CD4-positive, alpha-beta T cell treated with Interleukin-4 for 4 hours (primary cell): ENCODE data around the gene SLC7A11.
A peak's percentile ranks its signal among the peaks of the same experiment; 100 is the strongest.

Experiments
- DNase-seq: peaks from one replicate; pipeline ENCODE4 v3.0.0-alpha.2; 2020

SLC7A11 gene

DNA sequence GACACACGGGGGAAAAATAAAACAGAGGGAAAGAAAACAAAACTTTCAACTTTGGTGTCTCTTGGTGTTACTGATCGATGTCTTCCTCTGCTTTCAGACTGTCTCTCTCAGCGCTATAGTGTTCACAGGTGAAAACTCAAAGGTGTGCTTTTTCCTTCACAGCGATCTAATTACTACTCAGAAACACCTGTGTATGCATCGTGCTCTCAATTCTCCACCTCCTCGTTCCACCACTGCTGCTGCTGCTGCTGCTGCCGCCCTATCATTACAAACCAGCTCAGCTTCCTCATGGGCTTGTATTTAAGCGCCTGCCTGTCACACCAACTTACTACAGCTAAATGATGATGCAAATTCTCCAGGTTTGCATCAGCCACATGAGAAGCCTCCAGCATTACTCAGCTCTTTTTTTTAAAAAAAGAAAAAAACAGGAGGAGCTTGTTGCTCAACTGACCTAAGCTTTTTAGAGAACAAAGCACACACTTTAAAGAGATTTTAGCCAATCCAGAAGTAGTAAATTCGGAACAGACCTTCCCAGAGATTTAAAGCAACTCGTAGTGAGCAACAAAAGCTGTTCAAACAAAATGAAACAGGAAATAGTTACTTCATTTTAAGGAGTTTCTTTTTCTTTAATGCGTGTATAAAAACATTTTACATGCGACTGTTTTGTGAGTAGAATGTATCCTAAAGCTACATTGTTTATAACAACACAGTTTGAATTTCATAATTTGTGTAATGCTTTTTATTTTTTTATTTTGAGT, at the start of gene SLC7A11:
Gene SLC7A11 (minus strand): TSS at position 274 of the 758 bp plus-strand sequence. CDS start 280 bp downstream, outside the sequence.
- DNase-seq = peak; percentile 54

DNA sequence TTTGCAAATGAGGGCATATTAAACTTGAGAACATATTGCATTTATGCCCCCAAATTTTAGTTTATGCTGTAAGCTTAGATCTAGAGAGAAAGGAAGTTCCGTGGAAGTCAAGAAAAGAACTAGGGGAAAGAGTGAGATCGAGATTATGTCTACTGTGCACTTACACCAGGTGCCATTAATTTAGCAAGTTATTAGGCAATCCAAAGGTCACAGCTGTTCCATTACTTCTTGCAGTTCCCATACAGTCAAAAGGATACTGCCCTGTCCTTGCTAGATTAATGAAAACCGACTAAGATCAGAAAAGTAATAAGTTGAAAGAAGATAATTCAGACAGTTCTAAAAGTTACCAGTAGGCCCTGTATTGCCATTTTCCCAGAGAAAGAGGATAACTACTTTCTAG, 49.3 kb upstream of the SLC7A11 start:
- no peak for DNase-seq

DNA sequence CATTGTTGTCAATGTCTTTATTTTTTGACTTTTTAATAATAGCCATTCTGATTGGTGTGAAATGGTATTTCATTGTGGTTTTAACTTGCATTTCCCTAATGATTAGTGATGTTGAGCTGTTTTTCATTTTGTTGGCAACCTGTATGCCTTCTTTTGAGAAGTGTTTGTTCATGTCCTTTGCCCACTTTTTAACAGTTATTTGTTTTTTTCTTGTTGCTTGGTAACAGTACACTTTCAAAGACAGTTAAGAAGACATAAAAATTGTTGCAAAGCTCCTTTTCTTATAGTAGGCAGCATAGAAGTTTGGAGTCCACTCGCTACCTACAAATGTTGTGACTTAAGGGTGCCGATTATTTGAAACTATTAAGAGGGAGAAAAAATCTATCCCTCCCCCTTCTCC, 48.7 kb upstream of the SLC7A11 start:
- DNase-seq = no peak

DNA sequence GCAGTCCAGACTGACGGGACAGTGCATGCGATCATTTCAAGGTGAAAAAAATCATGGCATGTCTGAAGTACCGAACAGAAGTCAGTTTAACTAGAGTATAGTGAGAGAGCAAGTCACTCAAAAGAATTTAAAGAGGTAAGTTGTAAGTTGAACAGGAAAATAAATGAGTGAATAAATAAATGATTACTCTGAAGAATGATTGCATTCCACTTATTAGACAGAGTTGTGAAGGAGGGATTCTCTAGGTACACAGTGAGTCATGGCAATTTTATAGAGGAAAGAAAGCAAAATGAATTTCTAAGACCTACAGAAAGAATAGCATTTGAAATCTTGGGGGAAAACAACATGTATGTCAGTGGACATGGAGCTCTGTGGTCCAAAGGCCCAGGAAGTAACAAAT, 37.1 kb upstream of the SLC7A11 start:
- no peak for DNase-seq

DNA sequence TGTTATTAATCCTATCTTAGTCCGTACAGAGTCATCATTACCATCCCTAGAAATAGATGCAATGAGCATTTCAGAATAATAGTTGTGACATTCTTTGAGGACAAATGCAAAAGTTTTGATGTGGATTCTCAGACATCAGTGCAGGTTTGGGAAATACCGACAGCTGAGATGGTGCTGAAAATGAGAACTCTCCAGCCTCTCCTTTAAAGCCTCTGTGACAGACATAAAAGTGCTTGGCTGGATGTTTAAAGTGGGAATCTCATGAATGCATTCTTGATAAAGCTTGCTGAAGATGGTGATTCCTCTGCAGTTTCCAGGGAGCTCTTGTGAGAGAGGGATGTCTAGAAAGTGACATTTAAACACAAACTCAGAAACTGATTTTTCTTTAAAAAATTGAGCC, 35.0 kb upstream of the SLC7A11 start:
- no peak for DNase-seq

DNA sequence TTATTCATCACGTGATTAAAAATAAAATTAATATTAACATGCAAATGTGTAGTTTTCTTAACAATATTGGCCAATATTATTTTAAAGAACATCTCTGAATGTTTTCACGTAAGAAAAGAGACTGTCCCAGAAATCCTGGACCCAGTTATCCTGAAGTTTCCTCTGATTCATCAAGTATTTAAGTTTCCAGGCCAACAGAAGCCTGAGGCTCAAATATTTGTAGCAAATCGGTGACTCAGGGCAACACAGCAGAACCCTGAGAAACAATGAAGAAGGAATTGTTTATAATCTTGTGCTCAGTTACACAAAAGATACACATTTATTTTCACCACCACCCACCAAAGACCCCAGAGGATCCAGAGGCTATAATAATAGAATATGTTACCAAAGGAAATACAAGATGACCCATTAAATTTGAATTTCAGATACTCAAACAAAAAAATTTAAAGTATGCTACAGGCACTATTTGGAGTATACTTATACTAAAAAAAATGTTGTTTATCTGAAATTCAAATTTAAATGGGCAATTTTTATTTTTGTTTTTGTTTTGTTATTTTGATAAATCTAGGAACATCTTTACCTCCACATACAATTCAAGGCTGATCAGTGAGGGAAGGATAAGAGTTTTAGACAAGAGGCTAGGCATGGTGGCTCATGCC, 33.9 kb upstream of the SLC7A11 start:
- DNase-seq = no peak

DNA sequence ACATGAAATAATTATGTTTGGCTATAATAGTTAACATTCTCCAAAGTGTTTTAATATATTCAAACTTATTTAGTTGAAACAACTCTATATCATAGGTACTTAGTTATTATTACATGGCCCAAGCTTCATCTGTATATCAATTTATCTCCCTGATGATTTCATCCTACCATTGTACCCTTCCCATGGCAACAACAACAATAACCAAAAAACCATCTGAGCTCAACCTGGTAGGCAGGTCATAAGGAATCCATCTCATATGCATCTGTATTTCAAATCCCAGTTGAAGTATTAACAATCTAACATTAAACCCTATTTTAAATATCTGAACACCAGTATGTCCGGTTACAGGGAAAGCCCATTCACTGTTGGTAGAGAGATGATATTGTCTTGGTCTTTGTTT, 33.1 kb upstream of the SLC7A11 start:
- no peak for DNase-seq

DNA sequence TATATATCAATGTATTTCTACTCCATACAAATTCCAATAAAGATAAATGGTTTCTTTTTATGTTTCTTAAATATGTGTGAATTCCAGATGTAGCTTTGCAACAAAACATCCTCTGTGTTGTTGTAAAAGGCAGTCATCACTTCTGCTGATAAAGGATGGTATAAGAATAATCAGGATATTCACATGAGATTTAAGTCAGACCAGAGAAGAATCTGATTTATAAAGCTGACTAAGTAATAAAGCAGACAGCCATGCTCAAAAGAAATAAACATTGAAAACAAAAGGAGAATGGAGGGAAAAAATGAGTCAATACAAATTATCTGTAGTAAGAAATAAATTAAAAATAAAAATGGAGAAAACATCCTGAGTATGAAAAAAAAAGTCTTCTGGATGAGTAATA, 27.0 kb upstream of the SLC7A11 start:
- DNase-seq = no peak

DNA sequence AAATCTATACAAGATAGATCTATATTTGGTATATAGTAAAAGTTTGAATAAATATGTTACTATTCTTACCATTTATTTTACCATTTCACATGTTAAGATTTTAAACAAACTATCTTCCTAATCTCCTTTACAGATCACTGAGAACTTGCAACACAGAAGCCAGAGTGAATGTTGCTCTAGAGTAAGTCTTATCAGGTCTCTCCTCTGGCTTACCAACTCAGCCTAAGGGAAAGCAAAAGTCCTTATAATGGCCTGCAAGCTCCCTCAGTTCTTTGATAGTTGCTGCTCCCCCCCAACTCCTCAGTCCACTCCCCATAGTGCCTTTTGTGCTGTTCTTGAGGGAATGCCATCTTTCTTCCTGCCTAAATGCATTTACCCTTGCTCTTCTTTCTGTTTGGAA, 25.7 kb upstream of the SLC7A11 start:
- DNase-seq = no peak

DNA sequence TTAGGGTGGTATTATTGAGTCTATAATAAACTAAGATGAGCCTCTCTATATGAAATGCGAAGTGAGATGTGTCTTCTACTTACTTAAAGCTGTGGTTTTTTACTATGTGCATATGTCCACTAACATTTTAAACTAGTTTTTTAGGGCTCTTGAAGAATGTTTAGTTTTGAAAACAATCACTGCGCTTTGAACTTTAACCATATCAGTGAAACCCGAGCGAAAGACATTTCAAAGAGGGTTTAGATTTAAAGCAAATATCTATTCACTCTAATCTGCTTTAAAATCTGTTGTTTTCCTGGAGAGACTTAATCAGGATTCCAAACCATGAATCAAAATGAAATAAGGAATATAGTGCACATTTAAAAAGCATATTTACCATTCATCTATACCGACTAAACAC, 24.8 kb upstream of the SLC7A11 start:
- no peak for DNase-seq

DNA sequence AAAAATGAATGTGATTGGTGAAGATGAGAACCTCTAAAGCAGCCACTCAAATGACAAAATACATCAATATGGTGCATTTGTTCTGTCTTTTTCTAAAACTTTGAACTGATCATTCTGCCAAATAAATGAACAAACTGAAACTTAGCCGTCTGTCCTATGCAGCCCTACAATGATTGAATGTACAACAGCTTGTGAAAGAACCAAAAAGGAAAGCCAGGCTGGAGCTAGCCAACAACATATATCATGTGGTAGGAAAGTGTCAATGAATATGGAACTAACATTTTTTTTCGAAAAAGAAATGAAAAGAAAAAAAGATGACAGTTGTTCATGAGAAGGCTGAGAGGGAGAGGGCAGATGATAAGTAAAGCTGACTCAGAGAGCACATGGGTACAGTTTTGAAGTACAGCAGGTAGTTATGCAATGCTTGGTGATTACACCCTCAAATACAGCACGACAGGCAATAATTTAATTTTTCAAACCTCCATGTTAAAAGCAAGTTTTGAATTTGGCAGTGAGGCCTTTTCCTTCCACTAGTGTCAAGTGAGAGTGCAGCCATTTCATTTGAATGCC, 21.2 kb upstream of the SLC7A11 start:
- no peak for DNase-seq

DNA sequence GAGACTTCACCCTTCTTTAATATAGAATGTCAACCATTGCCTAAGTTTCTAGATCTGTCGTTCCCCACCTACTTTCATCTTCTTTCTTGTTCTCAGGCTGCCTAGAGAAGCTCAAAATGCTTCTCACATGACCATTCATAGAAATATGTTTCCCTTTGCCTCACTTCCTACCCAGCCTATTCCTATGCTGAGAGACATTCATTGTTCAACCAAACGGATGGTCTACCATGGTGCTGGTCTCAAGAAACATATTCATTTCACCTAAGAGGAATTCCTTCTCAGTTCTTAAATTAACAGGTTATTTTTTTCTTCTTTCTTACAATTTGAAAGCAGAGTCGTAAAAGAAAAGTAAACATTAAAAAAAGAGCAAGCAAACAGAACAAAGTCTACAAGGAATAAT, 20.3 kb upstream of the SLC7A11 start:
- DNase-seq = no peak

DNA sequence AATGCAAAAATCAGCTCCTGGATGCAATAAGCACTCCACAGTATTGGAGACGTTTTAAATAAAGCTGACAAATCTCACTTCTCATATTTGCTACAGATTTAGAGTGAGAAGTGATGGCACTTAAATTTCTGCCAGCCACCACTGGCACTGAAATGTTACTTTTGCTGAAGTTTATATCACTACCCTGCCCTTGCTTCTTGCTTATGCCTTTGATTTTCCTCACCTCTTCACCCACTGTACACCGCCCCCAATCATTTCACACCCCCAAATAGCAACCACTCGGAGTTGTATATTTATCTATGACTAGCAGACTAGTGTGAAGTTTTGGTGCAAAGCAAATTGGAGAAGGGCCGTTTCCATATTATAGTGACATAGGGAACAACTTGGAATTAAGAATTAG, 19.9 kb upstream of the SLC7A11 start:
- no peak for DNase-seq

DNA sequence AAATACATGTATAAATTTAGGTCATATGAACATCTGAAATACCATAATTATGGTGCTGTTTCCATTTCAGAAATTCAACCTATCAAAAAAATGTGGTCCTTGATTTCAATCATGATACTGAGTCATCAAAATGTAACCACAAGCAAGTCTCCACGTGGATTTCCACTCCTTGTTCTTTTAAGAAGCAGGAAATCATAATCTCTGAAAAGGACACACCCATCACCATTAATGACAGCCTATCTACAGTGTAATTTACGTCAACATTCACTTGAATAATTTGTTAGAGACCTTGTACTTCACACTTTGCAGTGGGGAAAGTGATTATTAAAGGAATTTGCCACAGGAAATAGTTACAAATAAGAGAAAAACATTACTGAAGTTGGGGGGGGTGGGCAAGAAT, 17.7 kb upstream of the SLC7A11 start:
- no peak for DNase-seq

DNA sequence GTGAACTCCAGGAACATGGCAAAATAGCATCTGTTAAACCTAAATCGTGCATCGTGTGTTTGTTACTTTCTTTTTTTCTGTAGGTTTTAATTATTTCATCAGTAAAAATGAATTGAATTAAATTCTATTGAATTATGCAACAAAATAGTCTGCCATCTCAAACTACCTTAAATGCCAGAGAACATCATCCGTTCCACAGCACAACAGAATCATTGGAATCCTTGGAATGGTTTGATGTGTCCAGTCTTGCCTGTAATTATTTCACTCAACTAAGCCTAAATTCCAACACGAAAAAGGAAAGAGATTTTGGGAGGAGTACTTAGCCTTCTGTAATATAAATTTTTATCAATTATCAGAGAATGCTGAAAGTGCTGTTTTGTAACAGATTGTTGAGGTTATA, 17.1 kb upstream of the SLC7A11 start:
- DNase-seq = no peak

DNA sequence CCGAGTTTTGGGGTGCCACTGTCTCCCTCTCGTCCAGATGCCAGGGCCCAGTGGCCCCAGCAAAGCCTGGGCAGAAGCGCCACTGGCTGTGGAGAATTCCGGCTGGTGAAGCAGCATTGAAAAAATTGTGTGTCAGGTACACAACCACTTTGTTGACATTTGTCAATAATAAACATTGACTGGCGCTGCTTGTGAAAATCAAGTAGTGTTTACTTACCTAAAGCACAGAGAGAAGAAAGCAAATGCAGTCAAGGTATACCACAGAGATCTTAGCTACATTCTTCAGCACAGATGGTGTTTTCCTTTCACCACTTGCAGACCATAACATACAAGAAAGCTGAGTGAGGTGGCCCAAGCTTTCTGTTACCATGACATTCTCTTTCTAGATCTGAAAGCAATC, 14.5 kb upstream of the SLC7A11 start:
- DNase-seq = no peak

DNA sequence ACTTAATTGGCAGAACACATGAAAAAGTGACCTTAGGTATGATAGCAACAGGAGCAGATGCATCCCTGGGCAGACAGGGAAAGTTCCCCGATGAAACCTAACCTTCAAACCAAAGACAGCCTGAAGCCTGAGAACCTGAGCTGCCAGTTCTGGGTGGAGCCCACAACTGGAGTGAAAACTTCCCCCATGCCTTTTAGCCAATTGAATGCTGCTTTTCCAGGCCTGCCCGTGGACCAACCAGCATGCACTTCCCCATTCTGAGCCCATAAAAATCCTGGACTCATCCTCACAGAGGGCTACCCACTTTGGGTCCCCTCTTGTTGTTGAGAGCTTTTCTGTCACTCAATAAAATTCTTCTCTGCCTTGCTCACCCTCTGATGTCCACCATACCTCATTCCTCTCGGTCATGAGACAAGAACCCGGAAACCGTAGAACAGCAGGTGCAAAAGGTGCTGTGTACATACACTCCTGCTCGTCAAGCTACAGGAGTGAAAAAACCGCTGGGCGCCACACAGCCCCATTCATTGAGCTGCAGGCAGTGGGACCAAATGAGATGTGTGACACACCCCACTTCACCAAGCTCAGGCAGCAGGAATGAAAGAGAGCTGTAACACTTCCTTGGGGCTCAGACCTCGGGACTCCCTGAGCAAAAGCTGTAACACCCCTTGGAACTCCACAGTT, 13.9 kb upstream of the SLC7A11 start:
- DNase-seq = no peak

DNA sequence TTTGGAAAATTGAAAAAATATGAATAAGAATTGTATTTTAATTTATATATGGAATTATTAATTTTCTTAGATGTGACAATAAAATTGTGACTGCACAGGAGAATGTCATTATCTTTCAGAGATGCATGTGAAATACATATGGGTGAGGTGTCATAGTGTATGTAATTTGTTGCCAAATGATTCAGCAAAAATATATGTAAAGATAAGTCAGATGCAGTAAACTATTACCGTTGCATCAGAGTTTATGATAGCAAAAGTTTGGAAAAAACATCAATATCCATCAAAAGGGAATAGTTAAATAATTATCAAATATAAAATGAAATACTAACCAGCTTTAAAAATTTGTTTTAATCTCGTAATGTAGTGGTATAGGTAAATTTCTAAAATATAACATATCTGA, 10.4 kb upstream of the SLC7A11 start:
- no peak for DNase-seq

DNA sequence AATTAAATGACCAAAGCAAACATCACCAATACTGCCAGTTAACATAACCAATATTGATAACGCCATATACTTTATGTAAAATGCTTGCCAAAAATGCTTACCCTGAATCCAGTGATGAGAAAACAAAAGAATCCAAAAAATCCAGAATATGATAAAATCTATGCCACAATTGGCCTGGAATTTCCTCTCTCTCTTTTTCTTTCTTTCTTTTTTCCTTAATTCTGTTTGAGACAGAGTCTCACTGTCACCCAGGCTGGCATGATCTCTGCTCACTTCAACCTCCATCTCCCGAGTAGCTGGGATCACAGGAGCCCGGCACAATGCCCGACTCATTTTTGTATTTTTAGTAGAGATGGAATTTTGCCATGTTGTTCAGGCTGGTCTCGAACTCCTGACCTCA, 9.8 kb upstream of the SLC7A11 start:
- no peak for DNase-seq

DNA sequence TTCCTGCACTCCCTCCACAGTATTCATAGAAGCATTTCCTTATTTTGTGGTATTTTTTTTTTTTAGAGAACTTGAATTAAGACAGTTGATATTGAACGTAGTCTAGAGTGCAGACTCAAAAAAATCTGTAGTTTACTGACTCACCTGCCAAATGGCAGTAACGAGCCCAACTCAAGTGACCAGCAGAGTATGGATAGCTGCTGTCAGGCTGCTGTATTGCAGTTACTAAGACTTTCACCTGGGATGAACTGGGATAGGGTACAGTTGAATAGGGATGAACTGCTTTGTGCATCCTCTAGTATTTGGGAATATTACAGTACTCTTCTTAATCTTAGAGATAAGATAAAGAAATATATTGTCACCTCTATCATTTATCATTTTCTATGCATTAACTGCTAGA, 7.0 kb upstream of the SLC7A11 start:
- DNase-seq = no peak

DNA sequence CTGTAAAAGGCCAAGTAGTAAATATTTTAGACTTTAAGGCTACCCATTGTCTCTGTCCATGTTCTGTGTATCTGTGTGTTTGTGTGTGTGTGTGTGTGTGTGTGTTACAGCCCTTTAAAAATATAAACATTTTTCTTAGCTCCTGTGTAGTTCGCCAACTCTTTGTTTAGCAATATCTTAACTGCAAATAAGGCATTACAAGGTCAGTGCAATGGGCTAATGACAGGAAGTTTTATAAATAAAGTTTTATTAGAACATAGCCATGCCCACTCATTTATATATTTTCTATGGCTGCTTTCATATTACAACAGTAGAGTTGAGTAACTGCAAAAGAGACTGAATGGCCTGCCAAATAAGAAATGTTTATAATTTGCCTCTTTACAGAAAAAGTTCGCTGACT, 5.9 kb upstream of the SLC7A11 start:
- no peak for DNase-seq

DNA sequence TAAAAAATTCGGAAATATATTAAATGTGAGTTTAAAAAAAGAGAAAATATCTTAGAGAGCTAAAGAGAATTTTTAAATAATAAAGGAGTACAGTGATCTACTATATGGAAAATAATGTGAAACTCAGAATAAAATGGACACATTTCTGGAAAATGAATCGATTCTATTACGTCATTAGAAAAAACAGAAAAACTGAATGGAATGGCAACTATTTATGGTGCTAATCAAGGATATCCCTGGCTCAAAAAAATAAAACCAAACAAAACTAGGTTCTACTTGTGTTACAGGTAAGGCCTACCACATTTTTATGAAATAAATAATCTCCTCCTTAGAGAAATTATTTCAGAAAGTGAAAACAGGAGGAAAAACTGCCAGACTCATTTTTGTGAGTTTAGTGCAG, 5.5 kb upstream of the SLC7A11 start:
- DNase-seq = no peak

DNA sequence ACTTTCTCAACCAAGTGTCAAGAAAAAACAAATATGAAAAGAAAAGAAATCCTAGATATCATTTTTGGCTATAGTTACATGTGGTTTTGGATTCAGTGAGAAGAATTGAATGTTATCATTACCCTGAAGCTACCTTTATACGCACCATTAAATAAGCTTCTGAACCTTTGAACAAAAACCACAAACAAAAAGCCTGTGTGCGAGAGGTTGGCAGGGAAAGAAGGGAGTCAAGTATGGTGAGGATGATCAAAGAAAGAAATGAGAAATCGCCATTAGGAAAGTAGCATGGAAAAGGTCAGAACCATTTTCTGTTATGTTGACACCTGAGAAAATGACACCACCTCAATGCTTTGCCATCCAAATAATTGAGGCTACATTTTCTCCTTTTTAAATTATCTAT, 1.2 kb upstream of the SLC7A11 start:
- no peak for DNase-seq

DNA sequence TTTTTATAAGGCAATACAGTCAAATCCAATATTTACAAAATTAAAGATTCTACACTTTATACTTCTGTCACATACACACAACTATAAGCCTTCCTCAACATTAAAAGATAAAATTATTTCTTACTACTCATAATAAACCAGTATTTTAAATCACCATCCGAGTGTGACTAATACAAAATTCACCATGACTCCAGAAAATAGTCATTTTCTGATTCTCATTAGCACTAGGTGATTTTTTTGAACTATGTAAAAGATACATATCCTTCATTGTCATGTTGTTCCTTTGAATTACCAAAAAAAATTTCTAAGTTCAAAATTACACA, 646 bp upstream of the SLC7A11 start:
- no peak for DNase-seq
